Measurements from ENCODE around the gene CLCN6.

The CLCN6 gene

GRCh38 chr1:11839727-11840705 lies 34.0 kb downstream of the CLCN6 start:
- H3K4me3 ChIP-seq (ENCODE audit: low read depth, low read length), result no peak overlapping the region
- TF ChIP-seq, protein P1, sequence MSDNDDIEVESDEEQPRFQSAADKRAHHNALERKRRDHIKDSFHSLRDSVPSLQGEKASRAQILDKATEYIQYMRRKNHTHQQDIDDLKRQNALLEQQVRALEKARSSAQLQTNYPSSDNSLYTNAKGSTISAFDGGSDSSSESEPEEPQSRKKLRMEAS (IDR thresholded peaks at IDR 0.05; ENCODE audit: low read depth, low read length), result no peak
- TF ChIP-seq POLR2A (IDR thresholded peaks at IDR 0.05; ENCODE audit: extremely low read depth, insufficient read length) (no peak), MYC (IDR thresholded peaks at IDR 0.05; ENCODE audit: low read depth, low read length) (no peak)
- TF ChIP-seq, protein P2, sequence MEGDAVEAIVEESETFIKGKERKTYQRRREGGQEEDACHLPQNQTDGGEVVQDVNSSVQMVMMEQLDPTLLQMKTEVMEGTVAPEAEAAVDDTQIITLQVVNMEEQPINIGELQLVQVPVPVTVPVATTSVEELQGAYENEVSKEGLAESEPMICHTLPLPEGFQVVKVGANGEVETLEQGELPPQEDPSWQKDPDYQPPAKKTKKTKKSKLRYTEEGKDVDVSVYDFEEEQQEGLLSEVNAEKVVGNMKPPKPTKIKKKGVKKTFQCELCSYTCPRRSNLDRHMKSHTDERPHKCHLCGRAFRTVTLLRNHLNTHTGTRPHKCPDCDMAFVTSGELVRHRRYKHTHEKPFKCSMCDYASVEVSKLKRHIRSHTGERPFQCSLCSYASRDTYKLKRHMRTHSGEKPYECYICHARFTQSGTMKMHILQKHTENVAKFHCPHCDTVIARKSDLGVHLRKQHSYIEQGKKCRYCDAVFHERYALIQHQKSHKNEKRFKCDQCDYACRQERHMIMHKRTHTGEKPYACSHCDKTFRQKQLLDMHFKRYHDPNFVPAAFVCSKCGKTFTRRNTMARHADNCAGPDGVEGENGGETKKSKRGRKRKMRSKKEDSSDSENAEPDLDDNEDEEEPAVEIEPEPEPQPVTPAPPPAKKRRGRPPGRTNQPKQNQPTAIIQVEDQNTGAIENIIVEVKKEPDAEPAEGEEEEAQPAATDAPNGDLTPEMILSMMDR (IDR thresholded peaks at IDR 0.05; ENCODE audit: low read depth, low read length), result no peak
- DNase-seq (ENCODE audit: low read depth), result no peak

DNA sequence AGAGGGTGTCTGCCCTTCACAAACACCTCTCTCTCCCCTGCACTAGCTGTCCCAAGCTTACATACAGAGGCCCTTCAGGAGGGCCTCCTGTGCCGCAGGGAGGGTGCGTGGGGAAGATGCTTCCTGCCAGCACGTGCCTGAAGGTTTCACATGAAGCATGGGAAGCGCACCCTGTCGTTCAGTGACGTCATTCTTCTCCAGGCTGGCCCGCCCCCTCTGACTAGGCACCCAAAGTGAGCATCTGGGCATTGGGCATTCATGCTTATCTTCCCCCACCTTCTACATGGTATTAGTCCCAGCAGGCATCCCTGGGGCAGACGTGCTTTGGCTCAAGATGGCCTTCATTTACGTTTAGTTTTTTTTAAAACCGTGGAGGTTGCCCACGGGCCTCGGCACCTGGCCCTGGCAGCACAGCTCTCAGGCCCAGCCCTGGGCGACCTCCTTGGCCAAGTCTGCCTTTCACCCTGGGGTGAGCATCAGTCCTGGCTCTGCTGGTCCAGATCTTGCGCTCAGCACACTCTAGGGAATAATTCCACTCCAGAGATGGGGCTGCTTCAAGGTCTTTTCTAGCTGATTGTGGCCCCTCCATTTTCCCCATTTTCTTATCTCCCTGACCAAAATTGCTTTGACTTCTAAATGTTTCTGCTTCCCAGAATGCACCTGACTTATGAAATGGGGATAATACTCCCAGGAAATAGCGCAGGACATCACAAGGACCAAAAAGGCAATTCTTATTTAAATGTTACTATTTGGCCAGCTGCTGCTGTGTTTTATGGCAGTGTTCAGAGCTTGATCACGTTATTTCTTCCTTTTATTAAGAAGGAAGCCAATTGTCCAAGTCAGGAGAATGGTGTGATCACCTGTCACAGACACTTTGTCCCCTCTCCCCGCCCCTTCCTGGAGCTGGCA lies 35.5 kb downstream of the CLCN6 start:
- TF ChIP-seq, protein P1 (IDR thresholded peaks at IDR 0.05; ENCODE audit: low read depth, low read length), result no peak
- TF ChIP-seq, protein P2 (IDR thresholded peaks at IDR 0.05; ENCODE audit: low read depth, low read length), result no peak
- TF ChIP-seq POLR2A (IDR thresholded peaks at IDR 0.05; ENCODE audit: extremely low read depth, insufficient read length) (no peak), MYC (IDR thresholded peaks at IDR 0.05; ENCODE audit: low read depth, low read length) (no peak)
- DNase-seq (ENCODE audit: low read depth), result no peak
- no peak overlapping the region for H3K4me3 ChIP-seq (ENCODE audit: low read depth, low read length)

DNA sequence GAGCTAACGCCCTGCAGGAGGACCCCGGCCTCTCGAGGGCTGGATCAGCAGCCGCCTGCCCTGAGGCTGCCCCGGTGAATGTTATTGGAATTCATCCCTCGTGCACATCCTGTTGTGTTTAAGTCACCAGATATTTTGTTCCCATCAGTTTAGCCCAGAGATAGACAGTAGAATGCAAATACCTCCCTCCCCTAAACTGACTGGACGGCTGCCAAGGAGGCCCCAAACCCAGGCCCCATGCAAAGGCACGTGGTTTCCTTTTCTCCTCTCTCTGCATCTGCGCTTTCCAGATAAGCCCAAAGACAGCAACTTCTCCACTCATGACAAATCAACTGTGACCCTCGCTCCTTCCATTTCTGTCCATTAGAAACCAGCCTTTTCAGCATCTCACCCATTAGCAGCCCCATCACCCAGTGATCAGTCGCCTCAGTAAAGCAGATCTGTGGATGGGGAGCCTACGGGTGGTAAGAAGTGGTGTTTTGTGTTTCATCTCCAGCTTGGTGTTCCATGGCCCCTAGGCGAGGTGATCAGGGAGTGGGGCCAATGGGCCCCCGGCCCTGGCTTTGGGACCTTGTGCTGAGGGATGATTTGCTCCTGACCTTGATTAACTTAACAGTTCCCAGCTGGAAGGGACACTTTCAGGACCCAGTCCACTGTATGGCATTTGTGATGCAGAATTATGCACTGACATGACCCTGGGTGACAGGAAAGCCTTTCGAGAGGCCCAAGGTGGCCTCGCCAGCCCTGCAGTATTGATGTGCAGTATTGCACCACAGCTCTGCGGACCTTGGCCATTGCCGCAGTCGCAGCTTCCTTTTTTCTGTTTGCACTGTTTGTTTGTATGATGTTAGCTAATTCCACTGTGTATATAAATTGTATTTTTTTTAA lies 36.4 kb downstream of the CLCN6 start:
- peak; percentile 22 for DNase-seq (ENCODE audit: low read depth)

DNA sequence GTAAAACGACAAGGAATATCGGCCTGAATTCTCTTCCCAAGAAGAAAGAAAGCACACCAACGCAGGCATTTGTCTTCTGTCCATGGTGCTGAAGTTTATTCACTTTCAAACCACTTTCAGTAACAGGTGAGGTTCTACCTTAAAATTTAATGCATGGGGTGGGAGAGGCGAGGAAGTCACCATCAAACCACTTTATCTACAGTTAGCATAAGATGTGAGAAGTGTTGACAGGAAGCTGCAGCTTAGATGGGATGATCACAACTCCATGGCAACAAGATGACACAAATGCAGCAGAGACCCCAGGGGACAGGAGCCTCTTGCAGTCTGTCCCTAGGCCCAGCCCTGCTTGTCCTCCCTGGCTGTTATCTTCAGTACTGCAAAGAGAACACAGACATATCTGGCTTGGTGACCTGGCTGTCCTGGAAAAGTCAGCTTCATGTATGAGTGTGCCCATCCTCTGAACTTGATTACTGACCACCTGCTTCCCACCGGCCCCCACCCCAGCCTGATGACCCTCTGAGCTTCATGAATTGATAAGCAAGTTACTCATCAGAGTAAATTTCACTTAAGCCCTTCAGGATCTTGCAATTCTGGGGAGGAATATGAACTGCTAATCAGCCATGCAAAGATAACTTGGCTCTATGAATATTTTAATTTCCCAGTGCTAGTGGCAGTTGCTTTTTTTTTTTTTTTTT lies 39.8 kb downstream of the CLCN6 start:
- DNase-seq (ENCODE audit: low read depth), result peak; percentile 44
- TF ChIP-seq, protein P2 (IDR thresholded peaks at IDR 0.05; ENCODE audit: low read depth, low read length), result no peak
- TF ChIP-seq MYC (IDR thresholded peaks at IDR 0.05; ENCODE audit: low read depth, low read length) (no peak), POLR2A (IDR thresholded peaks at IDR 0.05; ENCODE audit: extremely low read depth, insufficient read length) (no peak)
- TF ChIP-seq, protein P1 (IDR thresholded peaks at IDR 0.05; ENCODE audit: low read depth, low read length), result no peak

More for the DNA sequence above, 36.4 kb downstream of the CLCN6 start:
- TF ChIP-seq, protein P2 (IDR thresholded peaks at IDR 0.05; ENCODE audit: low read depth, low read length), result no peak
- TF ChIP-seq, protein P1 (IDR thresholded peaks at IDR 0.05; ENCODE audit: low read depth, low read length), result peak; percentile 54; the same call in 1 of the 2 replicates
- no peak overlapping the region for H3K4me3 ChIP-seq (ENCODE audit: low read depth, low read length)

More for the DNA sequence above, 39.8 kb downstream of the CLCN6 start:
- no peak overlapping the region for H3K4me3 ChIP-seq (ENCODE audit: low read depth, low read length)

Data from NB4 (cell line).